HepG2 (cell line): ENCODE measurements around the gene DOCK11. TPM values are rescaled to one million over a fixed set of nuclear protein-coding genes. Genes with fewer than 3 reads are reported as not detected.

Source experiments
- ATAC-seq: fragments of 200-7000 bp; cut with Tn5 transposase; 3 replicates; pipeline ENCODE4 v1.9.1; 2020; ENCODE audit warnings: mild to moderate bottlenecking, moderate library complexity
- BruUV-seq: library from RNA; stranded (reverse); fragments of 400-500 nt; replicated peaks from 2 replicates; lab custom pipeline; 2021; lab: Mats Ljungman, UMichigan
- CTCF ChIA-PET: fragments of 300-600 bp; formaldehyde crosslinking; extraction: SDS; loops from one replicate; lab custom pipeline; 2021; ENCODE audit warnings: low total read pairs, inconsistent platforms, low intra/inter-chr PET ratio; lab: Yijun Ruan, JAX
- POLR2A ChIA-PET: fragments of 350-600 bp; sonication (Branson Sonifier 250); formaldehyde crosslinking; loops from one replicate; lab custom pipeline; 2020; ENCODE audit warnings: antibody characterized with exemption, inconsistent platforms; lab: Yijun Ruan, JAX
- DNase-seq: peaks from one replicate; pipeline ENCODE4 v3.0.0-alpha.2; 2015; ENCODE audit warnings: low spot score
- FAIRE-seq: peaks from 3 replicates; lab custom pipeline; 2011; peaks lifted over from hg19 to GRCh38; lab: Jason Lieb, UNC
- H2AFZ ChIP-seq: one replicate; pipeline ENCODE4 v1.6.1; 2011; ENCODE audit warnings: low read length, inconsistent platforms
- H3K27ac ChIP-seq: fragments of 300-600 bp; 3 replicates; pipeline ENCODE4 v1.8.0; 2011; ENCODE audit warnings: mixed run types, mild to moderate bottlenecking, mixed read lengths, low read length, inconsistent platforms; ENCODE audit not compliant: insufficient read depth; ENCODE audit errors: extremely low read length
- H3K27me3 ChIP-seq, 2 experiments: fragments of 200-600 bp in 1 of 2; 2 replicates in 1 of 2; 3 replicates in 1 of 2; pipeline versions ENCODE4 v1.6.0 to v1.8.0; 2011; ENCODE audit warnings: low read length in 2 of 2, mild to moderate bottlenecking in 2 of 2, moderate library complexity in 2 of 2, inconsistent platforms in 1 of 2; ENCODE audit not compliant: insufficient read depth in 2 of 2, control insufficient read depth in 1 of 2
- H3K36me3 ChIP-seq, 2 experiments: fragments of 200-600 bp in 1 of 2; replicated peaks in 1 of 2; 2 replicates in 1 of 2; 3 replicates in 1 of 2; pipeline versions ENCODE4 v1.5.1 to v1.8.0; 2011; ENCODE audit warnings: low read length in 2 of 2, inconsistent platforms in 1 of 2; ENCODE audit not compliant: insufficient read depth in 2 of 2, control insufficient read depth in 1 of 2
- H3K4me1 ChIP-seq: 2 replicates; pipeline ENCODE4 v1.5.1; 2012; ENCODE audit warnings: low read length, inconsistent platforms; ENCODE audit not compliant: insufficient read depth
- H3K4me2 ChIP-seq: 2 replicates; pipeline ENCODE4 v1.6.0; 2011; ENCODE audit warnings: low read depth, low read length, inconsistent platforms
- H3K4me3 ChIP-seq, 3 experiments: fragments of 200-600 bp in 1 of 3; sonication (generic), shearing (Covaris generic) in 1 of 3; replicated peaks in 1 of 3; 2 replicates each; pipeline ENCODE4 v1.5.1; 2011 to 2016; ENCODE audit warnings: low read length in 3 of 3, inconsistent platforms in 2 of 3, low read depth in 2 of 3, mild to moderate bottlenecking in 2 of 3, control low read depth in 1 of 3, mixed read lengths in 1 of 3; ENCODE audit not compliant: insufficient read depth in 1 of 3
- H3K79me2 ChIP-seq: one replicate; pipeline ENCODE4 v1.6.1; 2011; ENCODE audit warnings: low read length, inconsistent platforms; ENCODE audit not compliant: insufficient read depth
- H3K9ac ChIP-seq: 2 replicates; pipeline ENCODE4 v1.6.0; 2011; ENCODE audit warnings: mild to moderate bottlenecking, low read depth, low read length, inconsistent platforms; ENCODE audit not compliant: insufficient read depth
- H3K9me3 ChIP-seq: 2 replicates; pipeline ENCODE4 v1.5.1; 2012; ENCODE audit warnings: mild to moderate bottlenecking, low read length
- H4K20me1 ChIP-seq: 2 replicates; pipeline ENCODE4 v1.6.0; 2011; ENCODE audit warnings: inconsistent platforms, mild to moderate bottlenecking, low read length, moderate library complexity; ENCODE audit not compliant: insufficient read depth
- MEIS2 ChIP-seq: sonication (generic); formaldehyde crosslinking; IDR thresholded peaks from 2 replicates; pipeline ENCODE4 v1.9.0; 2021; ENCODE audit warnings: mild to moderate bottlenecking, missing genetic modification reagents
- PHF20 ChIP-seq: sonication (generic); formaldehyde crosslinking; IDR thresholded peaks from 2 replicates; pipeline ENCODE4 v1.5.0; 2020; ENCODE audit warnings: mild to moderate bottlenecking, missing genetic modification reagents
- RFXANK ChIP-seq: IDR thresholded peaks from 2 replicates; pipeline ENCODE4 v1.6.1; 2016
- SOX5 ChIP-seq: IDR thresholded peaks from 2 replicates; pipeline ENCODE4 v1.6.1; 2016; ENCODE audit warnings: borderline replicate concordance
- SP1 ChIP-seq, 2 experiments: fragments of 450-650 bp in 1 of 2; sonication (generic) in 1 of 2; formaldehyde crosslinking in 1 of 2; IDR thresholded peaks; 2 replicates each; pipeline versions ENCODE4 v1.4.0 to v1.6.1; 2016 to 2020; ENCODE audit warnings: missing genetic modification reagents in 1 of 2
- SUZ12 ChIP-seq: fragments of 150-350 bp; IDR thresholded peaks from 2 replicates; pipeline ENCODE4 v1.6.1; 2014; ENCODE audit warnings: low read depth, low read length
- ZNF235 ChIP-seq: sonication (generic); formaldehyde crosslinking; IDR thresholded peaks from 2 replicates; pipeline ENCODE4 v1.8.1; 2023; ENCODE audit warnings: mild to moderate bottlenecking, missing genetic modification reagents, borderline replicate concordance
- ZNF317 ChIP-seq: sonication (generic); formaldehyde crosslinking; IDR thresholded peaks from 2 replicates; pipeline ENCODE4 v1.5.0; 2020; ENCODE audit warnings: mild to moderate bottlenecking, missing genetic modification reagents
- ZNF354B ChIP-seq: sonication (generic); formaldehyde crosslinking; IDR thresholded peaks from 2 replicates; pipeline ENCODE4 v1.8.0; 2022; ENCODE audit warnings: mild to moderate bottlenecking, missing genetic modification reagents
- ZNF672 ChIP-seq: sonication (generic); formaldehyde crosslinking; IDR thresholded peaks from 2 replicates; pipeline ENCODE4 v1.8.1; 2022; ENCODE audit warnings: missing genetic modification reagents
- WGBS: methylation state at CpG from one replicate; pipeline ENCODE4 v1.1.6; 2017; ENCODE audit warnings: low lambda C conversion rate; 5-methylcytosine and 5-hydroxymethylcytosine counted together
- in situ Hi-C: cut with HindIII; loops from 2 replicates; pipeline ENCODE4 v1.10.0; 2017; ENCODE audit warnings: low pct_unique_long_range_greater_than_20kb; ENCODE audit not compliant: extremely low pct_ligation_motif_present
- intact Hi-C: fragments of 100-400 bp; cut with micrococcal nuclease; formaldehyde crosslinking; loops from one replicate; pipeline ENCODE4 v1.10.0; 2022; ENCODE audit not compliant: unreplicated experiment
- polyA plus RNA-seq, 8 experiments: library from polyadenylated mRNA; depleted of rRNA in 3 of 8; stranded (reverse) in 7 of 8; unstranded in 1 of 8; fragments of >200 nt; fragmentation: Illumina TruSeq in 4 of 8; extraction: Trizol in 4 of 8; gene quantifications; 2 replicates each; pipeline versions ENCODE4 v1.2.1 to v1.2.3, GENCODE V29; 2011 to 2016; ENCODE audit warnings: low read depth in 4 of 8, missing spikeins in 1 of 8, mixed read lengths in 1 of 8; ENCODE audit not compliant: insufficient read depth in 1 of 8
- total RNA-seq, 5 experiments: library from RNA; depleted of rRNA; stranded (reverse); fragments of >200 nt; fragmentation: Illumina TruSeq; extraction: Trizol; gene quantifications; 2 replicates each; pipeline ENCODE4 v1.2.3, GENCODE V29; 2016; ENCODE audit warnings: low read depth in 1 of 5
- TF ChIP-seq, protein P1 (sequence below): sonication (generic); formaldehyde crosslinking; IDR thresholded peaks from 2 replicates; pipeline ENCODE4 v1.5.1; 2020; ENCODE audit warnings: mild to moderate bottlenecking, missing genetic modification reagents, moderate library complexity
- TF ChIP-seq, protein P2 (sequence below): IDR thresholded peaks from 2 replicates; pipeline ENCODE4 v1.6.1; 2016; ENCODE audit warnings: mild to moderate bottlenecking, missing biosample characterization, missing genetic modification reagents
- TF ChIP-seq, protein P3 (sequence below): sonication (generic); formaldehyde crosslinking; IDR thresholded peaks from 2 replicates; pipeline ENCODE4 v1.5.1; 2020; ENCODE audit warnings: mild to moderate bottlenecking, missing genetic modification reagents
- TF ChIP-seq, protein P4 (sequence below): sonication (generic); formaldehyde crosslinking; conservative IDR thresholded peaks from 2 replicates; pipeline ENCODE4 v1.4.0; 2020; ENCODE audit warnings: mild to moderate bottlenecking, missing genetic modification reagents, moderate library complexity

The DOCK11 gene
- total and polyA plus RNA-seq, 2 of the 13 experiments (the other 11 are each of a cell fraction or from before 2014, with no cell fraction given): 0.02 to 0.12 TPM

DNA sequence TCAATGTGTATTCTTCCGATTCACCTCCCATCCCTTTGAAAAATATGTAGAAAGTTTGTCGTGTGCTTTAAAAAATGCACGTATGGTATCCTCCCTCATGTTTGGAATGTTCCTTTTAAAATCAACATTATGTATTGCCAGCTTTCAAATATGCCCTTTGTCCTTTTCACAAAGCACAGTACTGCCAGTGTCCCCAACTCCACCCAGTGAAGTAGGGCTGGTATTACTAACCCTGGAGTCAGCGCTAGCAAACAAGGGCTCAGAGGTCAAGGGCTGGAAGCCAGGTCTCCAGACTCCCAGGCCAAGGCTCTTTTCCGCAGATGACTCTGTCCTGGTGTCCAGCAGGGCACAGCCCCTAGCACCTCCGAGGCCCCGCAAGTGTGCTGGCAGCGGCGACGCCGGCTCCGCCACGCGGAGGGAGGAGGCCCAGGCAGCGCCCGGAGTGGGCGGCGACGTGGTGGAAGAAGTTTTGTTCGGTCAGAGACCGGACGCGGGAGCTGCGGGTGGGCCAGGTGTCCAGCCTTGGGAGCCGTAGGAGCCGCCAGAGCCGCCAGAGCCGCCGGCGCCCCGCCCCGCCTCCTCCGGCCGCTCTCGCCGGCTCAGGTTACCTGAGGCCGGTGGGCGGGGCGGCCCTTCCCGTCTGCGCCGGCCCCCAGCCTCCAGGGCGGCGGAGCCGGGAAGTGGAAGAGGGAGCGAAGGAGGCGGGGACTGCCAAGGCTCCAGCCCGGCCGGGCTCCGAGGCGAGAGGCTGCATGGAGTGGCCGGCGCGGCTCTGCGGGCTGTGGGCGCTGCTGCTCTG, 231.5 kb downstream of the DOCK11 start, which contains the start of gene IL13RA1:
IL13RA1 (plus strand) TSS at position 720 of the 799 bp plus-strand sequence; CDS start at position 753, 33 bp downstream.
- H3K4me1 ChIP-seq: peaks cover 63% of the 10 kb centered on the region
- H3K27ac ChIP-seq: peak within 1 kb of the TSS; percentile 99
- peak within 1 kb of the TSS; percentile 80 for H3K4me2 ChIP-seq
- FAIRE-seq (peak; percentile 100), DNase-seq (peak; percentile 93), ATAC-seq (peak; percentile 91)
- H3K79me2 ChIP-seq: peaks cover 34% of the 10 kb centered on the region
- H2AFZ ChIP-seq: no peak within 1 kb of the TSS
- no peaks in the 10 kb centered on the region for H3K27me3 ChIP-seq
- ChIA-PET POLR2A (interaction anchor here (0.6 to 1.9 kb wide), 4 partner anchors 8 to 83 kb away, joined by 3 to 8 read pairs (median 4); no protein-coding TSS in a partner anchor), CTCF (no interaction called here)
- WGBS: 0% methylated on average over 3 of the region's 56 CpGs
- peak within 1 kb of the TSS; percentile 81 for H3K9ac ChIP-seq
- no peaks in the 10 kb centered on the region for H3K9me3 ChIP-seq
- no peaks in the 10 kb centered on the region for H3K36me3 ChIP-seq
- intact Hi-C loops: loop anchor here (2.0 to 5.0 kb wide), 3 partner anchors 24 to 725 kb away; no protein-coding TSS in a partner anchor
- BruUV-seq: no TSS peak
- peak within 1 kb of the TSS; percentile 65 to 74 (median 74) for H3K4me3 ChIP-seq
- no peaks in the 10 kb centered on the region for H4K20me1 ChIP-seq
- in situ Hi-C loops: no loop called here
- TF ChIP-seq, protein P1, sequence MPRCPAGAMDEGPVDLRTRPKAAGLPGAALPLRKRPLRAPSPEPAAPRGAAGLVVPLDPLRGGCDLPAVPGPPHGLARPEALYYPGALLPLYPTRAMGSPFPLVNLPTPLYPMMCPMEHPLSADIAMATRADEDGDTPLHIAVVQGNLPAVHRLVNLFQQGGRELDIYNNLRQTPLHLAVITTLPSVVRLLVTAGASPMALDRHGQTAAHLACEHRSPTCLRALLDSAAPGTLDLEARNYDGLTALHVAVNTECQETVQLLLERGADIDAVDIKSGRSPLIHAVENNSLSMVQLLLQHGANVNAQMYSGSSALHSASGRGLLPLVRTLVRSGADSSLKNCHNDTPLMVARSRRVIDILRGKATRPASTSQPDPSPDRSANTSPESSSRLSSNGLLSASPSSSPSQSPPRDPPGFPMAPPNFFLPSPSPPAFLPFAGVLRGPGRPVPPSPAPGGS (CRISPR knock-in tag): no peak
- TF ChIP-seq, protein P2, sequence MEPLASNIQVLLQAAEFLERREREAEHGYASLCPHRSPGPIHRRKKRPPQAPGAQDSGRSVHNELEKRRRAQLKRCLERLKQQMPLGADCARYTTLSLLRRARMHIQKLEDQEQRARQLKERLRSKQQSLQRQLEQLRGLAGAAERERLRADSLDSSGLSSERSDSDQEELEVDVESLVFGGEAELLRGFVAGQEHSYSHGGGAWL: 0 out of 2 replicates have a peak, but pooled peaks have one; percentile 39
- TF ChIP-seq PHF20 (CRISPR knock-in tag) (0 out of 2 replicates have a peak, but pooled peaks have one; percentile 9), ZNF235 (CRISPR knock-in tag) (no peak), SUZ12 (no peak), RFXANK (CRISPR knock-in tag) (no peak), ZNF672 (CRISPR knock-in tag) (no peak), SOX5 (CRISPR knock-in tag) (peak; percentile 42; the same call in 1 of the 2 replicates), SP1 (IDR thresholded peaks at IDR 0.05) (no peak), SP1 (CRISPR knock-in tag; IDR thresholded peaks at IDR 0.05) (peak; percentile 50; the same call in 1 of the 2 replicates), ZNF354B (CRISPR knock-in tag) (no peak), ZNF317 (CRISPR knock-in tag) (peak; percentile 52; the same call in 1 of the 2 replicates), MEIS2 (CRISPR knock-in tag) (0 out of 2 replicates have a peak, but pooled peaks have one; percentile 15)
- TF ChIP-seq, protein P3, sequence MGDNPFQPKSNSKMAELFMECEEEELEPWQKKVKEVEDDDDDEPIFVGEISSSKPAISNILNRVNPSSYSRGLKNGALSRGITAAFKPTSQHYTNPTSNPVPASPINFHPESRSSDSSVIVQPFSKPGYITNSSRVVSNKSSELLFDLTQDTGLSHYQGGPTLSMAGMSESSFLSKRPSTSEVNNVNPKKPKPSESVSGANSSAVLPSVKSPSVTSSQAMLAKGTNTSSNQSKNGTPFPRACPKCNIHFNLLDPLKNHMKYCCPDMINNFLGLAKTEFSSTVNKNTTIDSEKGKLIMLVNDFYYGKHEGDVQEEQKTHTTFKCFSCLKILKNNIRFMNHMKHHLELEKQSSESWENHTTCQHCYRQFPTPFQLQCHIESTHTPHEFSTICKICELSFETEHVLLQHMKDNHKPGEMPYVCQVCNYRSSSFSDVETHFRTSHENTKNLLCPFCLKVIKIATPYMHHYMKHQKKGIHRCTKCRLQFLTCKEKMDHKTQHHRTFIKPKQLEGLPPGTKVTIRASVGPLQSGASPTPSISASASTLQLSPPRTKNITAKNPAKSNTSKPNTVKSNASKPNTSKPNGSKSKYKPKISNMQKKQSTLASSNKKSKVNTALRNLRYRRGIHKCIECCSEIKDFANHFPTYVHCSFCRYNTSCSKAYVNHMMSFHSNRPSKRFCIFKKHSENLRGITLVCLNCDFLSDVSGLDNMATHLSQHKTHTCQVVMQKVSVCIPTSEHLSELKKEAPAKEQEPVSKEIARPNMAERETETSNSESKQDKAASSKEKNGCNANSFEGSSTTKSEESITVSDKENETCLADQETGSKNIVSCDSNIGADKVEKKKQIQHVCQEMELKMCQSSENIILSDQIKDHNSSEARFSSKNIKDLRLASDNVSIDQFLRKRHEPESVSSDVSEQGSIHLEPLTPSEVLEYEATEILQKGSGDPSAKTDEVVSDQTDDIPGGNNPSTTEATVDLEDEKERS (CRISPR knock-in tag): peak; percentile 64; the same call in 1 of the 2 replicates
- TF ChIP-seq, protein P4, sequence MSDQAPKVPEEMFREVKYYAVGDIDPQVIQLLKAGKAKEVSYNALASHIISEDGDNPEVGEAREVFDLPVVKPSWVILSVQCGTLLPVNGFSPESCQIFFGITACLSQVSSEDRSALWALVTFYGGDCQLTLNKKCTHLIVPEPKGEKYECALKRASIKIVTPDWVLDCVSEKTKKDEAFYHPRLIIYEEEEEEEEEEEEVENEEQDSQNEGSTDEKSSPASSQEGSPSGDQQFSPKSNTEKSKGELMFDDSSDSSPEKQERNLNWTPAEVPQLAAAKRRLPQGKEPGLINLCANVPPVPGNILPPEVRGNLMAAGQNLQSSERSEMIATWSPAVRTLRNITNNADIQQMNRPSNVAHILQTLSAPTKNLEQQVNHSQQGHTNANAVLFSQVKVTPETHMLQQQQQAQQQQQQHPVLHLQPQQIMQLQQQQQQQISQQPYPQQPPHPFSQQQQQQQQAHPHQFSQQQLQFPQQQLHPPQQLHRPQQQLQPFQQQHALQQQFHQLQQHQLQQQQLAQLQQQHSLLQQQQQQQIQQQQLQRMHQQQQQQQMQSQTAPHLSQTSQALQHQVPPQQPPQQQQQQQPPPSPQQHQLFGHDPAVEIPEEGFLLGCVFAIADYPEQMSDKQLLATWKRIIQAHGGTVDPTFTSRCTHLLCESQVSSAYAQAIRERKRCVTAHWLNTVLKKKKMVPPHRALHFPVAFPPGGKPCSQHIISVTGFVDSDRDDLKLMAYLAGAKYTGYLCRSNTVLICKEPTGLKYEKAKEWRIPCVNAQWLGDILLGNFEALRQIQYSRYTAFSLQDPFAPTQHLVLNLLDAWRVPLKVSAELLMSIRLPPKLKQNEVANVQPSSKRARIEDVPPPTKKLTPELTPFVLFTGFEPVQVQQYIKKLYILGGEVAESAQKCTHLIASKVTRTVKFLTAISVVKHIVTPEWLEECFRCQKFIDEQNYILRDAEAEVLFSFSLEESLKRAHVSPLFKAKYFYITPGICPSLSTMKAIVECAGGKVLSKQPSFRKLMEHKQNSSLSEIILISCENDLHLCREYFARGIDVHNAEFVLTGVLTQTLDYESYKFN: peak; percentile 89
